Amygdala (tissue), 56 donors: Measurements from ENCODE around the gene PABPC3.

Experiments used
- DNase-seq, 56 donors: peaks; one replicate each; lab custom pipeline; 2025; lab: John Stamatoyannopoulos, UW

PABPC3 gene

DNA sequence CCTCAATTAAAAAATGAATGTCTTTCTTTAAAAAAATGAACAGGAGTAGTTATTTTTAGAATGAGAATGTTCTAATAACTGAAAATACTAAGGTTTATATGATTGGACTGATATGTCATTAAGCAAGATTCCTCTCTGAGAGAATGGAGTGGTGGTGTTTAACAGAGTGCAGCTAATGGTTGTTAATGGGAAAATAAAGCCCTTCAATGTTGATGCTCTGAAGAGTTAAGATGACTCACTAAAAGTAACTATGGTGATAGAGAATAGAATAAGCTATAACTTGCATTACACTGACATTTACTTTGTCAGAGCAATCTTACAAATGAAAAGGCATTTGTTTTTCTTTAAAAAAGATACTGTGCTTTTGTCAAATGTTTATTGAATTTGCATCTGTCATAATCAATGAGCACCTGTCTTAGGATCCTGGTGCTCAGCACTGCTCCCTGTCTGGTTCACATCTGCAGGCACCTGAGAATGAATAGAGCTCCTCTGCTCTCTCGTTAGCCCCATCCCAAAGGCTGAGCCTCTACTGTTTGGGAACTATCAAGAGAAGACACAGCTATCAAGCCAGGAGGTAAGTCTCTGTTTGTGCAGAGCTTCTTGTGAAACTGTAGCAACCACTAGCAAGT lies 15.1 kb downstream of the PABPC3 start:
- no peak for DNase-seq

DNA sequence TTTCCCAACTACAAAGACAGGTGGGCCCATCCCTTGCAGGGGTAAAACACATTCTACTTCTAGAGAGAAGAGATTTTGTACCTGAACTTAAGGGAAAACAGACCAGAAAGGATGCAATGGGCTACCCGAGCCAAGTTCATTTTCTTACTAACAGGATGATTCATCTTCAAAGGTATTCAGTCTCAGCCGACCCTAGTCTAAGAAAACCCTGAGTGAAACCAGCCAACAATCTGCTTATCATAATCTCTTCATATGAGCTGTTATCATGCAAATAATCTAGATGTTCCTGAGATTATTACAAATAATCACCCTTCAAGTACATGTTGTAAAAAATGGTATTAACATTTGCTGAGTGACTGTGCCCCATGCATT lies 15.6 kb downstream of the PABPC3 start:
- DNase-seq, result no peak

DNA sequence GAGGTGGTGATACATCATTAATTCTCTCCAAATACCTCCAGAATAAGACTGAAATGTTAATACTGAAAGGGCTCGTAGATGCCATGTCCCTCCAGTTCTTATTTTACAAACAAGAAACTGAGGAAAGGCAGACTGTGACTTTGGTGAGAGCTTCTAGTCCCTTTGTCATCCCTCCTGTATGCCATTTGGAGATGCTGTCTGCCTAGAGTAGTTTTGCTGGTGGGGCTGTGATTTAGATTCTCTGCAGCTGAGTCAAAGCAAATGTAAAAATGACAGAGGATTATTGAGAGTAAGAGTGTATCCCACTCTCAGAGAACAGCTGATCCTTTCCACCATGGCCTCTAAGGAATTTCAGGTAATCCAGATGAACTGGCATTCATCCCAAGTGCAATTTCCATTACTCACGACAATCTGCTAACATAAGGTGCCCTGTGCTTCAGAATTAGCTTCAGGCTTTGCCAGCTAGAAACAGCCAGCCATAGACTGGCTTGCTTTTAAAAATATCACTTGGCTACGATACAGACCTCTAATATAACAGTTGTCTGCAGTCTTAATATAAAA lies 16.8 kb downstream of the PABPC3 start:
- DNase-seq, result no peak

DNA sequence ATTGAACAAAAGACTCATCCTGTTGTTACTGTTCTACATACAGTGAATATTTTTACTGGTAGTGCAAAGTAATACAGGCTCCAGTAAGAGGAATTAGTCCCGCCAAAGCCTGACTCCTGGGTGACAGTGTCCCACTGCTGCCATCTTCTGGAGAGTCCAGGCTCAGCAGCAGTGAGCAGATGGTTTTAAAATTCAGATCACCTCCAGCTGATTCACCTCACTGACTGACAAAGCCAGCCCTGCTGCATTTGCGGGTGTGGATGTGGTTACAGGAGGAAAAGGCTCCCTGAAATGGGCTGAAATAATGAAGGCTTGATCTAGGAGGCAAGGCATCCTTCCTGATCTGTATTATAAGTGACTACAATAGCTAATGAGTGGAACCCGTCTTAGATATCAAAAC lies 18.3 kb downstream of the PABPC3 start:
- DNase-seq, result peak in 54 of 56 donors; percentile 9 to 92 (median 66)

DNA sequence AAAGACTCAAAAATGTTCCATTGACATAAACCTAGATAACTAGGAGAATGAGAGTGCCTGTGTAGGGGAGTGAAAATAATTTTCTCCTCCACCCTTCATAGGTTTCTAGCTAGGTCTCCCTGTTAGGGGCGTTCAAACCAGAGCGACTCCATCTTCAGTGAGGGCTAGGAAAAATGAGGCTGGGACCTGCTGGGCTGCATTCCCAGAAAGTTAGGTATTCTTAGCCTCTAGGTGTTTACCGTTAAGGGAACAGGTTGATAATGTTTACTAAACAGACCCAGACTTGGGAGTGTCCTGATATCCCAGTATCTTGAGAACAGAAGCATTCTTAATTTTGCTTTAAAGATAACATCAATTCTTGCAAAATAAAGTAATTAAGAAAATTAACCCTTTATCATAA lies 20.1 kb downstream of the PABPC3 start:
- no peak for DNase-seq

DNA sequence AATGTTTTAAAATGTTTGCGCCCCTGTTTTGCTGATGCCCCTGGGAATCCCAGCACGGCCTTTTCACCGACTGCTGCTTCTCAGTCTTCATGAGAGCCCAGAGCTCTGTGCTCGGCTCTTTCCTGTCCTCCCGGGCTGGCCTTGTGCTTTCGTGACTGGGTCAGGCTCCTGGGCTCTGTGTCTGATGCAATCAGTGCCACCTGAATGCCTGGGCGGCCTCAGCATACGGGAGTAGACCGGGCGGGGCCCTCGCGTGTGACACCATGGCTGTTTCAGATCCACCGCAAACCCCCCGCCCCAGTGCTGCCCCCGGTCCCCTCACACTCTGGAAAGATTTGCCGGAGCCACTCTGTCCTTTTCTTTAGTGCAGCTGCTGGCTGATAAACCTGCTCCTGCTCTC lies 21.4 kb downstream of the PABPC3 start:
- DNase-seq, result no peak

DNA sequence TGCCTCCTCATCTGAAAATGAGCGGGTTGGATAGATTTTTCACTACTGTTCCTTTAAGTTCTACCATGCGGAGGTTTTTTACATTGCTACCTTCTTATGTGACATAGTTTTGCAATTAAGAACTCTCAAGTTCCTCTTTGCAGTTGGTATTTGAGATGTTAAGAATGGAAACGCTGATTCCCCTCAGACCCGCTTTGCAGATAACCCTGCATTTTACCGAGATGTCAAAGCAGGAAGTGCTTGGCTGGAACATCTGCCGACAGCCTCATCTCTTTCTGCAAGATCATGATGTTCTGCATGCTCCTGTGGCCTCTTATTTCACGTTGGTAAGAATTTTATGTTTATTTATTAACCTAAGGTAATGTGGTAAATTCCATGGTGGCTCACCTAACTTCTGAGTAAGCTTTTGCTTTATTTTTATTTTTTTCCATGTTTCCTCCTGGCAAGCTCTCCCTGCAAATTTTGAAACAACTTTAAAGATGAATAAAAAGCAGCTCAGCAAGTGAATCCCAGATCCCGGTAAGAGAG lies 22.5 kb downstream of the PABPC3 start:
- no peak for DNase-seq

DNA sequence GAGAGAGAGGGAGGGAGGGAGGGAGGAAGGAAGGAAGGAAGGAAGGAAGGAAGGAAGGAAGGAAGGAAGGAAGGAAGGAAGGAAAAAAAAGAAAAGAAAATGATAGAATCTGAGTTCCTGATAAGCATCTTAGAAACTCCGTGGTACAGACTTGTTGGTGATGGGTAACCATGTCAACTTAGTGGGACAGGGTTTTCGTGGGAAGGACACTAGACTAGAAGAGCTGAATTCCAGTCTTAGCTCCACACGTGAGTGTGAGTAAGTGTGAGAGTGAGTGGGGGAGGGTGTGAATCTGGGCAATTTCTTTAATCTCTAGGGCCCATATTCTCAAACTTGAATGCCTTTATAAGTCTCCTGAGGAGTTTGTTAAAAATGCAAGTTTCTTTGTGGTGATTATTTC lies 35.0 kb downstream of the PABPC3 start:
- no peak for DNase-seq

DNA sequence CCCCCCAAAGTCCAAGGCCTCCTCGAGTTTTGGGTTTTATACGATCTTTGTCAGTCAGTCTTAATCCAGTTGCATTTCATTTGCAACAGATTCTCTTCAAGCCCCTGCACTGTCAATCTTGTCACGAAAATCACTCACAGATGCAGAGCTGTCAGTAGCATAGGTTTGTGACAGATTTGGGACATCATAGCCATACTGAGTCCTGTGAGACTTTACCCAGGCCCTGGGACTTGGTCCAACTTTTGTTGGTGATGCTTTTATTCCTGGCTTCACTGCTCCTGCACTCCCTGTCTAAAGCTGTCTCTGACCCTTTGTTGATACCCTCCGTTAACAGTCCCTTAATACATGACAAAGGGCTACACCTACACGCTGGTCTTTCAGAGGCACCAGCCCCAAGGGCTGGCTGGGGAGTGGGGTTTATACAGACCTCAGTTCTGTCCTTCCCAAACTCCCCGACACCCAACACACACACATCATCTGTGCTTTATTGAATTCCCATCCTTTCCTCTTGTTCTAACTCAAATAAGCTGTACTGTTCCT lies 36.0 kb downstream of the PABPC3 start:
- no peak for DNase-seq

DNA sequence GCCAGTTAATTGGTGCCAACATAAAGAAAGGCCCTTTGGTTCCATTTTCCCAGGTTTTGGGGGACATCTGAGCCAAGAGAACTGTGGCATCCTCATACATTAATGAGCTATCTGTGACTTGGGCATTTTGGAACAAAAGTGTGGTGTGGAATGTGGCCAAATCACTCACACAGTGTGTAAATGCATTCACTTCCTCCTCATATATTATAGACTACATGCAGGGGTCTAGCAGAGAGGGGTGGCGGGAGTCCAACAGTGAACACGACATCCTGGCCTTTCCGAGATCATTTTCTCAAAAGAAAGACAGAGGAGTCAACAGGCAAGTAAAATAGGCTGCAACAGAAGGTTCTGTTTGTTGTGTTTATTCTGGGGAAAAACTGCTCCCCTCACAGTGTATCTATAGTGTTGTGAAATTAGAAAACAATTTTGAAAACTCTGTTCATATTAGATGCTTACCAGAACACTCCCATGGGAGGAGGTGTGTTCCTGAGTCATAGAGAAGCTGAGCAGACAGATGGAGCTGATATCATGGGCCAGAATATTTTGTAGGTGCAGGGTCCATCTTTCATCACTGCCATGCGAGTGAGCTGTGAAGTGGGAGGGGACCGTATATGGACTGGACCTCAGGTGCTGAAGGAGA lies 36.9 kb downstream of the PABPC3 start:
- DNase-seq, result no peak

DNA sequence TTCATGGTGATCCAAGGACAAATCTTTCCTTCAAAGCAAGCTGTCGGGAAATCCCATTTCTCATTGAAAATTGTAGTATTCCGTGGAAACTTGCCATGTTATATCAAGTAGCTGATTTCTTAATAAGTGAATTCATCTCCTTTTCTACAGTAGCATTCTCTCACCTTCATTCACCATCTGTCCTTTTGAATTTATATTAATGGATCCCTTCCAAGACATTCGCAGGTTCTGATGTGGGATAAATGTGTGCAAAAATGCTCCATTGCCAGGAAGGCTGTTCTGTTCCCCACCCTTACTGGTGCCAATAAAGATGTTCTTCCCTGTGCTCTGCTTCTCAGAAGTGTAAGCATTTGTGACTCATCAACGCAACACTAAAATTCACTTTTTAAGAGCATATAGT lies 40.0 kb downstream of the PABPC3 start:
- peak in 1 of 56 donors; percentile 29 for DNase-seq

DNA sequence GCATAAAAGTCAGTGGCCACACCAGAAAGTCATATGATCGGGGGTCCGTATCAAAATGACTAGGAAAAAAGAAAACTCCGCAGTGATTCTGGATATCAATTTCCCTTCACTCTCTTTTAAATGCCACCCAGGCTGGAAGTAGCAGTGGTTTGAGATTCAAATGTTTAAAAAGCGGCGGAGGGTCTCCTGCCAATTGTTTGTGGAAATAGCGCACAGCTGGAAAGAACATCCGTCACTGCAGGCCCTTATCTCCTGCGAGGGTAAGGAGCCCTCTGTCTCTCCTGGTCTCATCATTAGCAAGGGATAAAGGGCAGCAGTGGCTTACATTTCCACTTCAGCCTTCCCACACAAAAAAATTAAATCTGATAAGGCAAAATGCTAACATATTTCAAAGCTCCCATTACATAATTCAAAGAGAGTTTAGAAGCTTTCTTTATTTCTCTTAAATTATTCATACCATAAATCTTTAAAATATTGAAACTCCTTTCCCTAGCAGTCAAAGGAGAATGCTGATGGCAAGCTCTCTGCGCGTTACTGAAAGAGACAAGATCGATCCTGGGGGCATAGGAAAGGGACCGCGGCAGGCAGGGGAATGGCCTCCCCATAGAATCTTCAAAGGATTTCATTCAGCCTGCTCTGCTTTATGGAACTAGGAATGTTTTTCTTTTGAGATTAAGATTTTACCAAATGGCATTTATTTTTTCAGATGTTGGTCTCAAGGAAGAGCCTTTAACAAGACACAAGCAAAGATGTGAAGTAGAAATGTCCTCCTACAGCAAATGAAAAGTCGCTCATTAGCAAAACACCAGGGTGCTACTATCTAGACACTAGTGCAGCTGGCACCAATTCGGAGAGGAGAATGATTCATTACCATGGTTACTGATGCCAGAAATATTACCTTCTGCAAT lies 41.2 kb downstream of the PABPC3 start:
- peak in 7 of 56 donors; percentile 18 to 49 (median 31) for DNase-seq

DNA sequence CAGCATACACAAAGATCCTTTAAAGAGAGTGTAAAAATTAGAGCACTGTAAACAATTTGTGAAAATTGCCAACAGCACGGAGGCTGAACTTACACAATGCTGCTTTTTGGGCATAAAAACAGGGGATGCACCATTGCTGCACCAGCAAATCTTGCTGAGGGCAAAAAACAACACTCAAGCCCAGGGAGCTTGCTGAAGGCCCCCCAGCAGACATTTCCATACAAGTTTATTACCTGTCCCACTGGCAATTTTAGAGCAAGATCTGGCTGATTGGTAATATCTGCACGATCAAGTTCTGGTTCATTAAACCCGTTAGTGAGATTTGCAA lies 41.8 kb downstream of the PABPC3 start:
- DNase-seq, result no peak

DNA sequence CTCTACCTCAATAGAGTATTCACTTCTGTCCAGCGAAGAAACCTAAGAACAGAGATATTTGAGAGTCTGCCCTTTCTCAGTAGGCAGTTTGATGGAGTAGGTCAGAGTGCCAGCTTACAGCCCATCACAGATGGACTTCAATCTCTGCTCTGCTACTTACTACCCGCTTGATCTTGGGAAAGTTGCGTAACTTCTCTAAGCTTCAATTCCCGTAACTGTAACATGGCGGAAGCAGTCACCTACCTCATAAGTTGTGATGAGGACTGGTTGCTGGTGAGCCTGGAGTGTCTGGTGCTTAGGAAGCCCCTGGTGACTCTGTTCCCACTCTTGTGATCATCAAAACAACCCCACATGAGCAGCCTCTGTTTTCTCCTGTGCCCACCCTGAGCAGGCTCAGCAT lies 45.1 kb downstream of the PABPC3 start:
- DNase-seq, result no peak

DNA sequence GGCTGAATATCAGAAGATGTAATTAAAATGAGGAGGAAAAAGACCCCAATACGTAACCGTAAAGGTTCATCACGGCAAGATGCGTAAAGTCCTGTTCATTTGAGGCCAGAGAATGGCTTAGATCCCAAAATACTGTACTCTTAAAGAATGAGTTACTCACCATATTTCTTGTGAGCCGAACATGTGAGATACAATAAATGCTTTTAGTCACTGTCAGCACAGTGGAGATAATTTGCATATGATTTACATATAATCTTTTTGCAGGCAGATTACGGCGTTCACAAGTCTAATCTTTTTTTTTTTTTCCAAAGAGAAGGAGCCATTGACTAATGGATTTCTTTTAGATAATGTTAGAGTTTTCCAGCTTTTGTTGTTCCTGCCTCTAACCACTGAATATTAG lies 47.8 kb downstream of the PABPC3 start:
- no peak for DNase-seq

DNA sequence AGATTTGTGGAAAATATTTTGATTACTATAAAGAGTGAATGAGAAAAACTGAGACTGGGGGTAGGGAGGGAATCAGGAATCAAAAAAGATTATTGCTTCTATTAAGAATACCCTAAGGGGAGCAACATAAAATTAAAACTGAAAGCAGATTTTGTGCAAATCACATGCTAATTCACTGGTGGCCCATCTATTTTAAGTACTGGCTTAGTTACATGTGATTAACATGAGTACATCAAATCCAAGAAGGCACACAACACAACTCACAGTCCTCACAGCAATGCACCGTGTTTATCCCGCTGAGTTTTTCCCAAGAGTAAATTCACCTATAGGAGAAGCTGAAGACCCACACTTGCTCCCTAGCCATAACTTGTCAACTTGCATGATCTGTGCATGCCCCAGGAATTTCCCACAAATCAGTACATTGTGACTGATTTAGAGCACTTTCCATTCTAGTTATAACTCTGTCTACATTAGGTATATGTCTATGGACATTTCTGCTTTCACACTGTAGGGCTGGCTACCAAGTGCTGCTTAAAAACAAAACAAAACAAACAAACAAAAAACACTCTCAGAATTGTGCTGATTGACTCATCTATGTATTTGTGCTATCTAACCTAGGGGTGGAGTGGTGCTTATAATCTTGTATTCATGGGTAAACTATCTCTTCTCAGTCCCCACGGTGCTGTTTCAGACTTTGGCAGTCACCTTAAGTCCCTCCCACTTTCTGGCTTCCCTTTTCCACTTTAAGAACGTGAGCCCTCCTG lies 51.9 kb downstream of the PABPC3 start:
- DNase-seq, result no peak

DNA sequence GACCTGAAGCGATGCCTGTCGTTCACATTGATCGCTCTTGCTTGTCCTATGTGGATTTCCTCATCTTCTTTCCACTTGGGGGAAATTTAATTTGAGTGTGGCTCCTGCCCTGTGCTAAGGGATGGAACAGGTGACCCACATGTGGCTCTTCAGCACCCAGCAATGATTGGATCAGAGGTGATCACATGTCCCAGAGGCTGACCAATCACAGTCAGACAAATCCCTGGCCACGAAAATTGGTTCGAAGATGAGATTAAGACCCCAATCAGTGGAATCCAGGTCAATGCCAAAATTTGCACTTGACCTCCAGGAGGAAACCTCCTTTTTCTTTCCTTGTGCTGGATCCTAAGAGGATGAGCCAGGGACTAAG lies 52.5 kb downstream of the PABPC3 start:
- DNase-seq, result no peak
